Activated naive CD8-positive, alpha-beta T cell treated with anti-CD3 and anti-CD28 coated beads, Interleukin-2, amount 50 U/mL, for 24 hours (primary cell): ENCODE measurements around the gene ASB7.
"Not testable (repeated sequence)": the region's sequence is repeated elsewhere in the genome, so short reads cannot be mapped to it uniquely, and the experiment has no call there.

Experiments used
- ATAC-seq: fragments of 150-1000 bp; cut with Tn5 transposase; one replicate; pipeline ENCODE4 v1.10.0; 2021
- DNase-seq: peaks from one replicate; pipeline ENCODE4 v3.0.0; 2021
- H3K27ac Mint-ChIP-seq: one replicate; pipeline ENCODE4 v1.8.0; 2021; ENCODE audit warnings: mild to moderate bottlenecking, mixed read lengths
- H3K27me3 Mint-ChIP-seq: one replicate; pipeline ENCODE4 v1.8.0; 2021; ENCODE audit warnings: mixed read lengths
- H3K36me3 Mint-ChIP-seq: one replicate; pipeline ENCODE4 v1.8.0; 2021; ENCODE audit warnings: low read depth, mixed read lengths
- H3K4me1 Mint-ChIP-seq: one replicate; pipeline ENCODE4 v1.8.0; 2021; ENCODE audit warnings: mixed read lengths
- H3K4me3 Mint-ChIP-seq: one replicate; pipeline ENCODE4 v1.8.0; 2021; ENCODE audit warnings: mild to moderate bottlenecking, moderate library complexity, mixed read lengths
- H3K9me3 Mint-ChIP-seq: one replicate; pipeline ENCODE4 v1.8.0; 2021; ENCODE audit warnings: mixed read lengths

Gene ASB7

DNA sequence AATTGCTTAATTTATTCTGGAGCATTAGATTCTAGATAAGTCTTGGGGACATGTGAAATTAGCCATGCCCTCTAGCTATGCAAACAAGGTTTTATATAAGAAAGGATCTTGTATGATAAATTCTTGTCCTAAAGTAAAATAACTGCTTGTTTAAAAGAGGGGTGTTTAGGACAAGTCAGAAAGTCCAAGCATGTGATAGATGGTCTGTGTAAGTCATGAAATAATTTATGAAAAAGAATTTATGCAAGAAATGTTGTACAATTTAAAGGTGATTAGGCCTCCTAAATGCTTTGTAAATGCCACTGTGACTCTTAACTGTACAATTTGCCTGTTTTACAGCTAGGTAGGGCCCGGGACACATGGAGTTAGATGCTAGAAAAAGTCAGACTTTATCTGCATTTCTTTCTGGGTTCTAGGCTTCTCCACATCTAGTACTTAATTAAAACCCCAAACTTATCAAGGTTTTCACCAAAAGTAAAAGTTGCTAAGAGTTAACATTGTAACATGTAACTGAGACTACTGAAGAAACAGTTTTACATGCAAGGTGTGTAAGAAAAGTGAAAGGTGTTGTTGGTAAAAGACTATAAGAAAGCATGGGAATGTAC, 13.6 kb upstream of the ASB7 start:
- peaks cover 13% of the 10 kb centered on the region for H3K9me3 Mint-ChIP-seq
- no peaks in the 10 kb centered on the region for H3K27me3 Mint-ChIP-seq
- ATAC-seq (no peak), DNase-seq (no peak)
- H3K27ac Mint-ChIP-seq, result no peak overlapping the region
- peaks cover 83% of the 10 kb centered on the region for H3K36me3 Mint-ChIP-seq
- H3K4me1 Mint-ChIP-seq, result peaks cover 64% of the 10 kb centered on the region
- no peak overlapping the region for H3K4me3 Mint-ChIP-seq

DNA sequence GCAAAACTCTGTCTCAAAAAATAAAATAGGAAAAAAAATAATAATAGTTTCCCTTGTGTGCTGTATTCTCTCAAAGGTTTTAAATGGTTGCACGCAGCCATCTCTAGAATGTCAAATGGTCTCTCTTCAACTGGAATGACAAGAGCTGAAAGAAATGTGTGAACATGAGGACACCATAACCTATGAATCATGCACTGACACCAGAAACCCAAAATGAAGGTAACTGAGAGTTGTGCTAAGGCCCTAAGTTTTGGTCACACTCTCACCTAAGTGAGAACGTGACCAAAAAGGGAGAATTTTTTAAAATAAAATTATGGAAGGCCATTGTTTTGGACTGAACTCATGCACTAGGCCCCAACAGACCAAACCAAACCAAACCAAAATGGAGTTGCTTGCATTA, 11.2 kb upstream of the ASB7 start:
- Mint-ChIP-seq H3K9me3 (peaks cover 10% of the 10 kb centered on the region), H3K4me3 (peak overlapping the region; percentile 14)

DNA sequence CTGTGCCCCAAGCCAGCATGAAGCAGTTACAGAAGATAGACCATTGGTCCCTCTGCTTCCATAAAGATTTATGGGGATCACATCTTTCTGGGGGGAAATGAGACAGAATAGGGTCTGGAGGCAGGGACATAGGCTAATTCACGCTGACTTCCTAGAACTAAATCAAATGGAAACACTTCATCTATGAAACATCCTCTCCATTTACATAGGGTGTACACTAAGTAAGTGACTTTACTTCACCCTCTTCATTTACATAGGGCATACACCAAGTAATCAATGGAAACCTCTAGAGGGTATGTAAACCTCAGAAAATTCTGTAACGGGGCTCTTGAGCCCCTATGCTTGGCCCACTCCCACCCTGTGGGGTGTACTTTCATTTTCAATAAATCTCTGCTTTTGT, 10.6 kb upstream of the ASB7 start:
- H3K4me1 Mint-ChIP-seq, result peaks cover 73% of the 10 kb centered on the region
- DNase-seq, result no peak
- H3K27ac Mint-ChIP-seq, result peak overlapping the region; percentile 93
- peak overlapping the region; percentile 38 for H3K4me3 Mint-ChIP-seq
- H3K9me3 Mint-ChIP-seq, result peaks cover 8% of the 10 kb centered on the region
- H3K27me3 Mint-ChIP-seq, result peaks cover 1% of the 10 kb centered on the region
- peaks cover 69% of the 10 kb centered on the region for H3K36me3 Mint-ChIP-seq
- ATAC-seq, result peak; percentile 68

More for the DNA sequence above, 11.2 kb upstream of the ASB7 start:
- peaks cover 68% of the 10 kb centered on the region for H3K4me1 Mint-ChIP-seq
- H3K27ac Mint-ChIP-seq, result peak overlapping the region; percentile 93
- H3K36me3 Mint-ChIP-seq, result peaks cover 75% of the 10 kb centered on the region
- not testable (repeated sequence) for H3K27me3 Mint-ChIP-seq, DNase-seq
- ATAC-seq, result peak; percentile 60

- Mint-ChIP-seq H3K36me3 (peaks cover 67% of the 10 kb centered on the region), H3K27ac (peak overlapping the region; percentile 93), H3K9me3 (peaks cover 1% of the 10 kb centered on the region), H3K4me1 (peaks cover 78% of the 10 kb centered on the region), H3K4me3 (no peak overlapping the region), H3K27me3 (peaks cover 2% of the 10 kb centered on the region)
- ATAC-seq (no peak), DNase-seq (no peak)
Measured at GRCh38 chr15:100592898-100593297, 9.5 kb upstream of the ASB7 start.

DNA sequence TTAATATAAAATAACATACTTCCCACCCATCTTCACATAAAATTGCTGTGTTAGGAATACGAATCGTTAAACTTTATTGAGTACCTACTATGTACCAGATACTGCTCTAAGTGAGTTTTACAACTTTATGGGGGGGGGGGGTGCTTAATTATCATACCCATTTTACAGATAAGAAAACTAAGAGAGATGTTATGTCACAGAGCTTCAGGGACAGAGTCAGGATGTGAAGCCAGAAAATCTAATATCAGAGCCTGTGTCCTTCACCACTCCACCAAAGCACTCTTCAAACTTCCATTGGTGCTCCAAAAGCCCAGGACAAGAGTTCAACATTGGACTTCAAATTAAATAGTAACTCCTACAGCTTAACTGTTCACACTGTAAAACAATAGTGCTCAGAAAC, 9.0 kb upstream of the ASB7 start:
- Mint-ChIP-seq H3K9me3 (no peaks in the 10 kb centered on the region), H3K27ac (peak overlapping the region; percentile 6), H3K4me3 (no peak overlapping the region), H3K27me3 (peaks cover 2% of the 10 kb centered on the region), H3K36me3 (peaks cover 64% of the 10 kb centered on the region), H3K4me1 (peaks cover 82% of the 10 kb centered on the region)
- ATAC-seq (no peak), DNase-seq (no peak)

DNA sequence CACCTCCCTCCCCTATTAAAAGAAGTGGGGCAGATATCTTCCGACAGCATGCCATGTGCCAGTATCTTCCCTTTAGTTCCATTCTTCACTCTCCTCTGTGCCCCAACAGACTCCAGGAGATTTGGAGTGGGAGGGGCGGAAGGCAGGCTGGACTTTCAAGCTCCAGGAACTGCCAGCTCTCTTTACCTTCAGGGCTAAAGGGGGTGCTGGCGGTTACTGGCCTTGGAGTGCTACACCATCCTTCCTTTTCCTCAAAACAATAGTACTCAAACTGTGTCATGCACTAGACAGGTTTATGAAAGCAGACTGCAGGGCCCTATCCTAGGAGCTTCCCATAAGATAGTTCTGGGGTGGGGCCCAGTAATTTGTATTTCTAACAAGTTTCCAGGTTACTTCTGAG, 6.4 kb upstream of the ASB7 start:
- ATAC-seq, result no peak
- H3K27ac Mint-ChIP-seq, result no peak overlapping the region
- DNase-seq, result no peak
- no peak overlapping the region for H3K4me3 Mint-ChIP-seq
- peaks cover 44% of the 10 kb centered on the region for H3K36me3 Mint-ChIP-seq
- H3K27me3 Mint-ChIP-seq, result peaks cover 2% of the 10 kb centered on the region
- H3K9me3 Mint-ChIP-seq, result no peaks in the 10 kb centered on the region
- H3K4me1 Mint-ChIP-seq, result peaks cover 89% of the 10 kb centered on the region

DNA sequence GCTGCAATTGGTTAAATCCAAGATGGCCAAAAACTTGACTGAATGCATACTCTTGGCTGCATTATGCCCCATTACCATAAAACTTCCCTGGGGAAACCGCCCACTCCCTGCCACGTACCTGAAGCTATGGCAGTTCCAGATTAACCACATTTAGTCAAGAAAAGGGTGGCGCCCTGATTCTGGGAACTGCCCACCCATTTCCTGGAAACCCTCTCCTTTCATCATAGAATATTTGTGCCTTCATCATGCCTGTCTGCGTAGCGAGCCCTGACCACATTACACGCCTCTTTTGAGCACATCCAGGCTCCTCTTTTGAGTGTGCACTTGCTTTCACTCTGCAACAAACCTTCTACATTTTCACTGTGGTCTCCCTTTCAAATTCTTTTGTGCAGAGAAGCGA, 5.6 kb upstream of the ASB7 start:
- peak; percentile 92 for DNase-seq
- H3K4me3 Mint-ChIP-seq, result no peak overlapping the region

DNA sequence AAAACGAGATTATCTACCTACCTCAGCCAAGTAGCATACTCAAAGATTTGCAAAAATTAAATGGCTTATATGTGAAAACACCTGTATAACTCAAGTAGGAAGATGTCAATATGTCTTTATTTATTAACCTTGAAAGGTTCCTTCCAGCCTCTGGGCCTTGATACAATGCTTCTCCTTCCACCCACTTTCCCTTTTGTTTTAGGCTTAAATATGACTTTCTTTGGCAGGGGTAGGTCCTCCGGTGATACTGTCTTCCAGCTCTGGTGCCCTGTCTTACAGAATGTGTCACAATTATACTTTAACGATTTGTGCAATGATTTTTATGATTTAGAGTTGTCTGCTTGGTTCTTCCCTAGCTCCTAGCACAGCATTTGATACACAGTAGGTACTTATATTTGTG, 4.5 kb upstream of the ASB7 start:
- Mint-ChIP-seq H3K27me3 (peaks cover 2% of the 10 kb centered on the region), H3K9me3 (no peaks in the 10 kb centered on the region), H3K4me3 (no peak overlapping the region), H3K36me3 (peaks cover 30% of the 10 kb centered on the region), H3K4me1 (peaks cover 70% of the 10 kb centered on the region), H3K27ac (no peak overlapping the region)
- DNase-seq, result no peak
- no peak for ATAC-seq

More for the DNA sequence above, 5.6 kb upstream of the ASB7 start:
- Mint-ChIP-seq H3K27ac (no peak overlapping the region), H3K27me3 (peaks cover 2% of the 10 kb centered on the region), H3K9me3 (no peaks in the 10 kb centered on the region), H3K4me1 (peaks cover 80% of the 10 kb centered on the region), H3K36me3 (peaks cover 36% of the 10 kb centered on the region)
- peak; percentile 91 for ATAC-seq

- H3K27ac Mint-ChIP-seq, result no peak overlapping the region
- peaks cover 70% of the 10 kb centered on the region for H3K4me1 Mint-ChIP-seq
- H3K36me3 Mint-ChIP-seq, result peaks cover 25% of the 10 kb centered on the region
- H3K4me3 Mint-ChIP-seq, result no peak overlapping the region
- DNase-seq, result no peak
- ATAC-seq, result no peak
- H3K9me3 Mint-ChIP-seq, result no peaks in the 10 kb centered on the region
- peaks cover 2% of the 10 kb centered on the region for H3K27me3 Mint-ChIP-seq
Measured at GRCh38 chr15:100598655-100599054, 3.7 kb upstream of the ASB7 start.

DNA sequence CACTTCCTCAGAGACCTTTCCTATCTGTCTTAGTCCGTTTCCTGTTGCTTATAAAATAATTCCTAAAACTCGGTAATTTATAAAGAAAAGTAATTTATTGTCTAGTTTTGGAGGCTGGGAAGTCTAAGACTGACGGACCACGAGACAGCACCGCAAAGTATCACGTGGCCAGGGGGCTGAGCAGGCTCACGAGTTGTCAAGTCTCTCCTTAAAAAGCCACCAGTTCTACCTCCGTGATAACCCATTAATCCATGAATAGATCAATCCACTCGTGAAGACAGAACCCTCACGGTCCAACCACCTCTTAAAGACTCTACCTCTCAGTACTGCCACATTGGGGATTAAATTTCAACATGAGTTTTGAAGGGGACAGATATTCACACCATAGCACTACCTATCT, 1.2 kb upstream of the ASB7 start:
- ATAC-seq, result no peak
- no peak overlapping the region for H3K4me3 Mint-ChIP-seq
- peaks cover 66% of the 10 kb centered on the region for H3K4me1 Mint-ChIP-seq
- DNase-seq, result peak; percentile 58
- peaks cover 2% of the 10 kb centered on the region for H3K27me3 Mint-ChIP-seq
- H3K9me3 Mint-ChIP-seq, result no peaks in the 10 kb centered on the region
- peaks cover 23% of the 10 kb centered on the region for H3K36me3 Mint-ChIP-seq
- H3K27ac Mint-ChIP-seq, result no peak overlapping the region

DNA sequence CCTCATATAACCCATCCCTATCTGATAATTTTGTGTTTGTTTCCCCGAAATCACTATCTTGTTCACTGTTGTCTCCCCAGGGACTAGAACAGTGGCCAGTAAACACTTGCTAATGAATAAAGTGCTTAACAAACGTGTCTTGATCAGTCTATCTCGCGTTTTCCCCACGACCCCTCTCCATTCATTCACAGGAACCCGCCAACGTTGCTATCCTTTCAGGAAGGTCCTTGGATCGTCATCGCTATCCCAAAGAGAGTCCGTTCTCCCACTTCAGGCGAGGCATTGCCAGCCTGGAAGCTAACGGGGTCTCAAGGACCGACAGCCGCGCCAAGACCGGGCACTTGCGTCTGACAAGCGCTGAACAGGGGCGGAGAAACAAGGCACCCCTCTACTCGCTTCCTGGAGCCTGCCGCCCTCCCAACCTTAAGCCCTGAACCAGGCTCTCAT, 749 bp upstream of the ASB7 start:
- Mint-ChIP-seq H3K36me3 (peaks cover 24% of the 10 kb centered on the region), H3K27ac (no peak overlapping the region), H3K9me3 (no peaks in the 10 kb centered on the region), H3K4me1 (peaks cover 61% of the 10 kb centered on the region), H3K4me3 (no peak overlapping the region), H3K27me3 (peaks cover 2% of the 10 kb centered on the region)
- ATAC-seq (peak; percentile 3), DNase-seq (no peak)

DNA sequence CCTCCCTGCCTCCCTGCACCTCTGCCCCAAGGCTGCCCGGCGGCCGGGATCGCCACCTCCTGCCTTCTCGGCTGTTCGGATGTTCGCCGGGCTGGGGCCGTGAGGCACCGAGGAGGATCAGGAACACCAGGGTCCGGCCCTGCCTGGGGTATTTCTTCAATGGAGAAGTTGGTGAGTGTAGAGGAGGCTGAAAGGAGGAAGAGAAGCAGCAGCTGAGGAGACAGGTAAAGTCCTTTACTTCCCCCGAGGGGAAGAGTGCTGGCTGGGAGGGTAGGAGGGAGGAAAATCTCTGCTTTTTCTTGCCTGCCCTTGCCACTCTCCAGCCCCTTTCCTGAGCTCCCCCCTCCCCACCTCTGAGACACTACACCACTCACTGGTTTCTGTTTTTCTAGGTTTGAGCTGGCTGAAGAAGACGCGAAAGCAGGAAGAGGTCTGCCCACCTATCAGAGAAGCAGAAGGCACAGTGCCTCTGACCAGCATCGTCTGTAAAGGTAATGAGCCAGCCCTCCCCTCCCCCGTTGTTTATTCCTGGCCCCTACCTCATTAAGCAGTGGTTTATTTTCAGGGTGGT, 519 bp downstream of the ASB7 start:
- ATAC-seq (peak; percentile 45), DNase-seq (peak; percentile 45)
- Mint-ChIP-seq H3K4me3 (no peak overlapping the region), H3K9me3 (no peaks in the 10 kb centered on the region), H3K4me1 (peaks cover 51% of the 10 kb centered on the region), H3K27ac (no peak overlapping the region), H3K36me3 (peaks cover 19% of the 10 kb centered on the region), H3K27me3 (no peaks in the 10 kb centered on the region)

GRCh38 chr15:100612539-100612938, 10.2 kb downstream of the ASB7 start:
- H3K9me3 Mint-ChIP-seq, result no peaks in the 10 kb centered on the region
- no peak overlapping the region for H3K4me3 Mint-ChIP-seq
- H3K27ac Mint-ChIP-seq, result no peak overlapping the region
- H3K36me3 Mint-ChIP-seq, result peaks cover 35% of the 10 kb centered on the region
- DNase-seq (no peak), ATAC-seq (no peak)
- no peaks in the 10 kb centered on the region for H3K27me3 Mint-ChIP-seq
- peaks cover 3% of the 10 kb centered on the region for H3K4me1 Mint-ChIP-seq

- H3K4me1 Mint-ChIP-seq, result peaks cover 3% of the 10 kb centered on the region
- no peaks in the 10 kb centered on the region for H3K27me3 Mint-ChIP-seq
- no peak for ATAC-seq
- H3K9me3 Mint-ChIP-seq, result no peaks in the 10 kb centered on the region
- H3K27ac Mint-ChIP-seq, result no peak overlapping the region
- no peak for DNase-seq
- peaks cover 35% of the 10 kb centered on the region for H3K36me3 Mint-ChIP-seq
- H3K4me3 Mint-ChIP-seq, result no peak overlapping the region
Measured at GRCh38 chr15:100613208-100613607, 10.8 kb downstream of the ASB7 start.

DNA sequence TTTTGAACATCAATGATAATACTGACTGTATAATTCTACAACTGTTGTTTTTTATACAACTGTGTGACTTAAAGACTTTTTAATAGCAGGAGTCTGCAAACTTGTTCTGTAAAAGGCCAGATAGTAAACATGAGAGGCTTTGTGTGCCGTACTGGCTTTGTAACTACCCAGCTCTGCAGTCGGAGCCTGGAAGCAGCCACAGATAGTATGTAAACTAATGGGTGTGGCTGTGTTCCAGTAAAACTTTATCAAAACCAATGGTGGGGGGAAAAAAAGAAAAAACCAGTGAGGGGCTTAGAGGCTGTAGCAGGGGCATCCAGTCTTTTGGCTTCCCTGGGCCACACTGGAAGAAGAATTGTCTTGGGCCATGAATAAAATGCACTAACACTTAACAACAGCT, 11.9 kb downstream of the ASB7 start:
- Mint-ChIP-seq H3K27me3 (no peaks in the 10 kb centered on the region), H3K4me3 (no peak overlapping the region), H3K27ac (no peak overlapping the region), H3K9me3 (no peaks in the 10 kb centered on the region), H3K4me1 (peaks cover 3% of the 10 kb centered on the region), H3K36me3 (peaks cover 36% of the 10 kb centered on the region)
- ATAC-seq (no peak), DNase-seq (no peak)
